HCT116 (cell line): ENCODE results near the gene C12orf75. TPM values are rescaled to one million over a fixed set of nuclear protein-coding genes. Genes with fewer than 3 reads are reported as not detected.

Experiments used
- ATAC-seq: fragments of 200-7000 bp; cut with Tn5 transposase; 2 replicates; pipeline ENCODE4 v1.9.1; 2020; ENCODE audit warnings: mild to moderate bottlenecking, moderate library complexity
- BruUV-seq: library from RNA; stranded (reverse); fragments of 400-500 nt; replicated peaks from 2 replicates; lab custom pipeline; 2021; lab: Mats Ljungman, UMichigan
- CTCF ChIA-PET: fragments of 300-600 bp; sonication (Branson Sonifier 250); formaldehyde crosslinking; loops from one replicate; lab custom pipeline; 2021; ENCODE audit warnings: antibody characterized with exemption; lab: Charles Lee
- POLR2A ChIA-PET: fragments of 300-600, 350-600 bp; sonication (Branson Sonifier 250); formaldehyde crosslinking; loops from one replicate; lab custom pipeline; 2021; ENCODE audit warnings: antibody characterized with exemption; lab: Charles Lee
- RAD21 ChIA-PET, 2 experiments: fragments of 300-600 bp; sonication (Branson Sonifier 250); formaldehyde crosslinking; loops; one replicate each; lab custom pipeline; 2023; ENCODE audit warnings: low total read pairs in 2 of 2; ENCODE audit not compliant: uncharacterized antibody in 2 of 2, unreplicated experiment in 2 of 2, low non-redundant PET in 1 of 2; lab: Charles Lee
- DNase-seq: peaks from one replicate; pipeline ENCODE4 v3.0.0-alpha.2; 2010; ENCODE audit warnings: low read depth, low spot score
- H2AFZ ChIP-seq: fragments of 200-600 bp; shearing (Covaris generic), sonication (generic); 2 replicates; pipeline ENCODE4 v1.6.1; 2017; ENCODE audit warnings: low read depth, mixed run types, mixed read lengths, antibody characterized with exemption, low read length; ENCODE audit not compliant: poor library complexity, severe bottlenecking
- H3K27ac ChIP-seq: 2 replicates; pipeline ENCODE4 v1.5.1; 2012; ENCODE audit warnings: low read depth, low read length
- H3K27me3 ChIP-seq: fragments of 200-600 bp; sonication (generic); 2 replicates; pipeline ENCODE4 v1.6.1; 2016; ENCODE audit warnings: mixed run types, low read length, mixed read lengths; ENCODE audit not compliant: insufficient read depth
- H3K36me3 ChIP-seq, 2 experiments: fragments of 200-500 bp in 1 of 2; fragments of 200-600 bp in 1 of 2; sonication (Bioruptor generic) in 1 of 2; sonication (generic) in 1 of 2; 2 replicates each; pipeline versions ENCODE4 v1.5.1 to v1.6.1; 2014 to 2016; ENCODE audit warnings: low read length in 2 of 2, inconsistent platforms in 1 of 2, mixed read lengths in 1 of 2, mixed run types in 1 of 2; ENCODE audit not compliant: insufficient read depth in 2 of 2, control insufficient read depth in 1 of 2
- H3K4me1 ChIP-seq, 2 experiments: fragments of 200-600 bp in 1 of 2; sonication (generic) in 1 of 2; 2 replicates each; pipeline versions ENCODE4 v1.5.1 to v1.6.1; 2012 to 2017; ENCODE audit warnings: low read length in 2 of 2, inconsistent platforms in 1 of 2, mild to moderate bottlenecking in 1 of 2, mixed read lengths in 1 of 2, mixed run types in 1 of 2, moderate library complexity in 1 of 2; ENCODE audit not compliant: insufficient read depth in 2 of 2, control insufficient read depth in 1 of 2
- H3K4me2 ChIP-seq: fragments of 200-600 bp; sonication (generic); 2 replicates; pipeline ENCODE4 v1.6.1; 2017; ENCODE audit warnings: mixed run types, low read length, mixed read lengths
- H3K4me3 ChIP-seq, 2 experiments: fragments of 200-600 bp in 1 of 2; sonication (generic) in 1 of 2; replicated peaks in 1 of 2; 2 replicates each; pipeline ENCODE4 v1.5.1; 2011 to 2016; ENCODE audit warnings: low read length in 2 of 2, control low read depth in 1 of 2, low read depth in 1 of 2, mild to moderate bottlenecking in 1 of 2, mixed read lengths in 1 of 2, mixed run types in 1 of 2
- H3K79me2 ChIP-seq: fragments of 200-600 bp; sonication (generic); 2 replicates; pipeline ENCODE4 v1.6.1; 2017; ENCODE audit warnings: mild to moderate bottlenecking, mixed run types, low read length, moderate library complexity, mixed read lengths; ENCODE audit not compliant: insufficient read depth
- H3K9ac ChIP-seq: fragments of 200-600 bp; sonication (generic); 2 replicates; pipeline ENCODE4 v1.6.1; 2016; ENCODE audit warnings: low read length, mixed read lengths
- H3K9me2 ChIP-seq: fragments of 200-600 bp; sonication (generic), shearing (Covaris generic); 2 replicates; pipeline ENCODE4 v1.6.1; 2017; ENCODE audit warnings: mixed run types, mild to moderate bottlenecking, moderate library complexity; ENCODE audit not compliant: insufficient read depth
- H3K9me3 ChIP-seq, 2 experiments: fragments of 200-500 bp in 1 of 2; fragments of 200-600 bp in 1 of 2; sonication (Bioruptor generic) in 1 of 2; sonication (generic) in 1 of 2; 2 replicates each; pipeline ENCODE4 v1.6.1; 2014 to 2017; ENCODE audit warnings: low read length in 2 of 2, mixed read lengths in 2 of 2, inconsistent platforms in 1 of 2, low read depth in 1 of 2, mild to moderate bottlenecking in 1 of 2, mixed run types in 1 of 2, moderate library complexity in 1 of 2; ENCODE audit not compliant: control insufficient read depth in 1 of 2, insufficient read depth in 1 of 2
- H4K20me1 ChIP-seq: fragments of 200-600 bp; sonication (generic), shearing (Covaris generic); 2 replicates; pipeline ENCODE4 v1.6.1; 2017; ENCODE audit warnings: mixed run types, mild to moderate bottlenecking, moderate library complexity; ENCODE audit not compliant: insufficient read depth
- CEBPB ChIP-seq: IDR thresholded peaks from 2 replicates; pipeline ENCODE4 v1.6.1; 2012; ENCODE audit warnings: low read depth
- ELF1 ChIP-seq: IDR thresholded peaks from 2 replicates; pipeline ENCODE4 v1.6.1; 2012; ENCODE audit warnings: low read depth, borderline replicate concordance
- MAX ChIP-seq: IDR thresholded peaks from 2 replicates; pipeline ENCODE4 v1.6.1; 2012
- POLR2A ChIP-seq: IDR thresholded peaks from 2 replicates; pipeline ENCODE4 v1.7.0; 2011; ENCODE audit warnings: borderline replicate concordance; ENCODE audit not compliant: insufficient read depth, insufficient read length; ENCODE audit errors: extremely low read depth
- RAD21 ChIP-seq: IDR thresholded peaks from 2 replicates; pipeline ENCODE4 v1.6.1; 2012; ENCODE audit warnings: low read depth, mild to moderate bottlenecking
- SP1 ChIP-seq: IDR thresholded peaks from 2 replicates; pipeline ENCODE4 v1.6.1; 2012; ENCODE audit warnings: low read depth
- YY1 ChIP-seq: IDR thresholded peaks from 2 replicates; pipeline ENCODE4 v1.6.1; 2011; ENCODE audit warnings: low read length, low read depth, moderate library complexity, mild to moderate bottlenecking; ENCODE audit not compliant: insufficient replicate concordance; ENCODE audit errors: extremely low read depth
- ZFX ChIP-seq: fragments of 450-650 bp; IDR thresholded peaks from 2 replicates; pipeline ENCODE4 v1.6.1; 2017
- ZNF274 ChIP-seq: fragments of 200-500 bp; sonication (Bioruptor generic); IDR thresholded peaks from 2 replicates; pipeline ENCODE4 v1.6.1; 2014; ENCODE audit warnings: mild to moderate bottlenecking, low read depth, low read length, inconsistent platforms
- intact Hi-C: fragments of 100-400 bp; cut with micrococcal nuclease; formaldehyde crosslinking; loops from 2 replicates; pipeline ENCODE4 v1.10.0; 2022
- total RNA-seq: library from RNA; stranded (reverse); gene quantifications from one replicate; pipeline ENCODE4 v1.2.1, GENCODE V29; 2021; ENCODE audit not compliant: unreplicated experiment

Gene C12orf75
- total RNA-seq, 1 experiment from 2014 or later = 81.0 TPM

GRCh38 chr12:105352052-105352451 is 21.6 kb downstream of the C12orf75 start:
- no peaks in the 10 kb centered on the region for H3K27me3 ChIP-seq
- no peaks in the 10 kb centered on the region for H3K9me2 ChIP-seq
- TF ChIP-seq YY1 = no peak
- no peak for TF ChIP-seq MAX
- no peak for TF ChIP-seq RAD21
- no peak for TF ChIP-seq ZNF274
- TF ChIP-seq, all 23 proteins: peak for 0
- CTCF ChIA-PET = no interaction called here
- no peaks in the 10 kb centered on the region for H3K9me3 ChIP-seq
- intact Hi-C loops = no loop called here
- RAD21 ChIA-PET = no interaction called here
- no peak overlapping the region for H3K4me2 ChIP-seq
- no peak overlapping the region for H3K27ac ChIP-seq
- no peak overlapping the region for H2AFZ ChIP-seq
- no peaks in the 10 kb centered on the region for H4K20me1 ChIP-seq
- no peaks in the 10 kb centered on the region; the same call in 1 of the 2 replicates for H3K79me2 ChIP-seq
- no TSS peak for BruUV-seq
- ATAC-seq (no peak), DNase-seq (no peak)
- no peak overlapping the region for H3K4me3 ChIP-seq
- peaks cover 16 to 29% of the 10 kb centered on the region in 2 experiments for H3K4me1 ChIP-seq
- no peaks in the 10 kb centered on the region for H3K36me3 ChIP-seq
- POLR2A ChIA-PET = no interaction called here
- H3K9ac ChIP-seq = no peak overlapping the region

- RAD21 ChIA-PET = no interaction called here
- Histone ChIP-seq H3K9me2 (no peaks in the 10 kb centered on the region), H3K4me1 (peaks cover 20 to 39% of the 10 kb centered on the region in 2 experiments), H3K27ac (no peak overlapping the region; the same call in 1 of the 2 replicates), H3K27me3 (no peaks in the 10 kb centered on the region), H3K9ac (no peak overlapping the region), H2AFZ (no peak overlapping the region), H3K4me2 (no peak overlapping the region), H3K79me2 (no peaks in the 10 kb centered on the region; the same call in 1 of the 2 replicates), H4K20me1 (no peaks in the 10 kb centered on the region), H3K9me3 (no peaks in the 10 kb centered on the region), H3K36me3 (no peaks in the 10 kb centered on the region), H3K4me3 (no peak overlapping the region)
- POLR2A ChIA-PET = interaction anchor here (0.6 kb wide), 1 partner anchor 268 kb away, joined by 3 read pairs; no protein-coding TSS in a partner anchor
- intact Hi-C loops = no loop called here
- ATAC-seq (no peak), DNase-seq (no peak)
- no TSS peak for BruUV-seq
- TF ChIP-seq CEBPB (no peak), ELF1 (no peak), RAD21 (no peak), YY1 (no peak), POLR2A (no peak), SP1 (no peak), ZFX (no peak)
- CTCF ChIA-PET = no interaction called here
Observed at GRCh38 chr12:105352940-105353635, 22.6 kb downstream of the C12orf75 start.
